SU-DHL-6 (cell line): ENCODE results near the gene KRT15.

Experiments used
- H2AFZ ChIP-seq: fragments of 200-600 bp; sonication (generic); 2 replicates; pipeline ENCODE4 v1.6.1; 2014; ENCODE audit warnings: low read depth, mild to moderate bottlenecking, moderate library complexity, mixed read lengths, antibody characterized with exemption, low read length; ENCODE audit not compliant: severe bottlenecking
- H3F3A ChIP-seq: fragments of 200-600 bp; shearing (Covaris generic); 2 replicates; pipeline ENCODE4 v1.6.0; 2016; ENCODE audit warnings: antibody characterized with exemption, mild to moderate bottlenecking; ENCODE audit not compliant: insufficient read depth
- H3K27ac ChIP-seq: fragments of 200-600 bp; sonication (generic); 2 replicates; pipeline ENCODE4 v1.5.1; 2016; ENCODE audit warnings: low read depth, mild to moderate bottlenecking, low read length, moderate library complexity, mixed read lengths
- H3K27me3 ChIP-seq: fragments of 200-600 bp; sonication (generic), shearing (Covaris generic); 2 replicates; pipeline ENCODE4 v1.6.0; 2014; ENCODE audit warnings: mild to moderate bottlenecking, low read length
- H3K36me3 ChIP-seq: fragments of 200-600 bp; sonication (generic); 2 replicates; pipeline ENCODE4 v1.6.1; 2014; ENCODE audit warnings: mild to moderate bottlenecking, low read length, mixed read lengths
- H3K4me2 ChIP-seq: fragments of 300-600, 200-600 bp; shearing (Covaris generic), sonication (generic); 2 replicates; pipeline ENCODE4 v1.6.0; 2014; ENCODE audit warnings: low read length, low read depth, mild to moderate bottlenecking; ENCODE audit not compliant: poor library complexity, severe bottlenecking
- H3K4me3 ChIP-seq: fragments of 200-600 bp; sonication (generic); 2 replicates; pipeline ENCODE4 v1.5.1; 2014; ENCODE audit warnings: antibody characterized with exemption, low read length, mild to moderate bottlenecking, mixed read lengths; ENCODE audit not compliant: insufficient read depth, poor library complexity, severe bottlenecking
- H3K79me2 ChIP-seq: fragments of 200-600 bp; sonication (generic); 2 replicates; pipeline ENCODE4 v1.6.1; 2014; ENCODE audit warnings: mild to moderate bottlenecking, low read length, moderate library complexity; ENCODE audit not compliant: insufficient read depth
- H3K9ac ChIP-seq: fragments of 200-600 bp; sonication (generic); 2 replicates; pipeline ENCODE4 v1.7.0; 2014; ENCODE audit warnings: mild to moderate bottlenecking, low read length
- H3K9me2 ChIP-seq: fragments of 200-600 bp; sonication (generic); replicated peaks from 2 replicates; pipeline ENCODE4 v1.6.1; 2014; ENCODE audit warnings: low read length; ENCODE audit not compliant: insufficient read depth
- H3K9me3 ChIP-seq: fragments of 200-600 bp; sonication (generic); 2 replicates; pipeline ENCODE4 v1.6.1; 2014; ENCODE audit warnings: low read length, mixed read lengths; ENCODE audit not compliant: insufficient read depth
- H4K20me1 ChIP-seq: fragments of 200-600 bp; sonication (generic); 2 replicates; pipeline ENCODE4 v1.6.1; 2014; ENCODE audit warnings: low read depth, mild to moderate bottlenecking, antibody characterized with exemption, low read length, moderate library complexity, mixed read lengths
- EZH2phosphoT487 ChIP-seq: fragments of 200-600 bp; sonication (generic), shearing (Covaris generic); conservative IDR thresholded peaks from 2 replicates; pipeline ENCODE4 v1.6.1; 2018; ENCODE audit warnings: mild to moderate bottlenecking, antibody characterized with exemption, low read length, moderate library complexity, mixed read lengths
- TF ChIP-seq, protein P1 (sequence below): fragments of 200-600 bp; sonication (generic); IDR thresholded peaks from one replicate; pipeline ENCODE4 v1.5.1; 2017; ENCODE audit warnings: antibody characterized with exemption, mild to moderate bottlenecking, low read length, moderate library complexity; ENCODE audit not compliant: insufficient read depth, poor library complexity, severe bottlenecking

Gene KRT15

DNA sequence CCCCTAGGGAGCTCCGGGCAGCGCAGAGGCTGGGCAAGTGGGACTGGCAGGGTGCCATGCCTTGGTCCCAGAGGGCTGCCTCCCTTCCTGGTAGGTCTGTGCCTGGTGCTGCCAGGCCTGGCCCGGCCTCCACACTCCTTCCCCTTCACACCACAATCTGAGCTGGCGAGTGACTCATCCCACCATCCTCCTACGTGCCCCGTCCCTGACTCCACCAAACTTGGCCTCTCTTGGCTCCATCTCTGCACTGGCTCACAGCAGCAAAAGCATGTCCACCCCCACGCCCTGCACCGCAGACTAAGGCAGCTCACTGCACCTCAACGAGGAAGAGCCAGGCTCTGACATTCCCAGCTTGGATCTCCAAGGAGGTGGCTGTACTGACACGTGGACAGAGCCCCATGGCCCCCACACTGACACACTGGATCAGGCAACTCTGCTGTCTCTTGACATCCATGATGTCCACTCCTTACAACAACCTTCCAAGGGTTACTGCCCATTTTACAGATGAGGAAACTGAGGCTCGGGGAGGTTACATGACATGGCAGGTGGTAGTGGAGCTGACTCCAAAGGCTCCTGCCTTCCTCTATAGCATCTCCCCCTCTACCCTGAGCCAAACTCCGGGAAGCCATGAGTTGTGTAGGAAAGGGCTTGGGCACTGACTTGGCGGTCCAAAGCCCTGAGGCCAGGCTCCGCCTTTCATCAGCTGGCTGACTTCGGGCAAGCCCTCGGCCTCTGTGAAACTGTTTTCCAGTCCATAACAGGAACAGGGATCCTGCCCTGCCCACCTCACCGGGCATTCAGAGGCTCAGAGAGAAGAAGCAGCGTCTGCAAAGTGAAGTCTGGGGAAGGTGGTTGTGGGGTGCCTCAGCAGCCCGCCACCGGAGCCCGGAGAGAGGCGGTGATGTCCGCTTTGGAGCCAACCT, 29.5 kb upstream of the KRT15 start:
- Histone ChIP-seq H3K27ac (no peak overlapping the region), H3K9me3 (no peaks in the 10 kb centered on the region), H4K20me1 (no peaks in the 10 kb centered on the region), H3K79me2 (no peaks in the 10 kb centered on the region), H3K9ac (no peak overlapping the region), H3K4me3 (no peak overlapping the region), H3K36me3 (no peaks in the 10 kb centered on the region), H2AFZ (no peak overlapping the region), H3F3A (no peaks in the 10 kb centered on the region), H3K4me2 (no peak overlapping the region), H3K27me3 (no peaks in the 10 kb centered on the region), H3K9me2 (no peaks in the 10 kb centered on the region)
- no peak for TF ChIP-seq EZH2phosphoT487
- TF ChIP-seq, protein P1, sequence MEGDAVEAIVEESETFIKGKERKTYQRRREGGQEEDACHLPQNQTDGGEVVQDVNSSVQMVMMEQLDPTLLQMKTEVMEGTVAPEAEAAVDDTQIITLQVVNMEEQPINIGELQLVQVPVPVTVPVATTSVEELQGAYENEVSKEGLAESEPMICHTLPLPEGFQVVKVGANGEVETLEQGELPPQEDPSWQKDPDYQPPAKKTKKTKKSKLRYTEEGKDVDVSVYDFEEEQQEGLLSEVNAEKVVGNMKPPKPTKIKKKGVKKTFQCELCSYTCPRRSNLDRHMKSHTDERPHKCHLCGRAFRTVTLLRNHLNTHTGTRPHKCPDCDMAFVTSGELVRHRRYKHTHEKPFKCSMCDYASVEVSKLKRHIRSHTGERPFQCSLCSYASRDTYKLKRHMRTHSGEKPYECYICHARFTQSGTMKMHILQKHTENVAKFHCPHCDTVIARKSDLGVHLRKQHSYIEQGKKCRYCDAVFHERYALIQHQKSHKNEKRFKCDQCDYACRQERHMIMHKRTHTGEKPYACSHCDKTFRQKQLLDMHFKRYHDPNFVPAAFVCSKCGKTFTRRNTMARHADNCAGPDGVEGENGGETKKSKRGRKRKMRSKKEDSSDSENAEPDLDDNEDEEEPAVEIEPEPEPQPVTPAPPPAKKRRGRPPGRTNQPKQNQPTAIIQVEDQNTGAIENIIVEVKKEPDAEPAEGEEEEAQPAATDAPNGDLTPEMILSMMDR, result no peak

DNA sequence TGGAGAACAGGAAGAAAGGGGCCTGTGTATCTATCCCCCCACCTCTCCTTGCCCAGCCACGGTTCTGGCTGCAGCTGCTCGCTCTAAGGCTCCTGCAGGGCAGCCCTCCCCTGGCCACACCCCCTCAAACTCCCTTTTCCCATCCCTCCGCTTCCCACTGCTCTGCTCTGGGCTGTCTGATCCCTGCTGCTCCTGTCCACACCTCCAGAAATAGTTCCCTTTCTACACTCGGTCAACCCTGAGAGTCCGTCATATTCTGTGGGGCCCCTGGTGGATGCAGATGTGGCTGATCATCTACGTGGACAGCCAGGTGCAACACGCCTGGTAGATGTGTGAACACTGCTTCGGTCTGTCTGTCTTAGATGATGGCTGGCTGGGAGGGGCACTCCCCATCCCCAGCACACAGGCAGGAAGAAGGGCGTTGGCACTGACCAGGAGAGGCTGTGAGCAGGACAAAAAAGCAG, 28.7 kb upstream of the KRT15 start:
- no peak overlapping the region for H3K27ac ChIP-seq
- no peak overlapping the region for H2AFZ ChIP-seq
- no peaks in the 10 kb centered on the region for H3F3A ChIP-seq

DNA sequence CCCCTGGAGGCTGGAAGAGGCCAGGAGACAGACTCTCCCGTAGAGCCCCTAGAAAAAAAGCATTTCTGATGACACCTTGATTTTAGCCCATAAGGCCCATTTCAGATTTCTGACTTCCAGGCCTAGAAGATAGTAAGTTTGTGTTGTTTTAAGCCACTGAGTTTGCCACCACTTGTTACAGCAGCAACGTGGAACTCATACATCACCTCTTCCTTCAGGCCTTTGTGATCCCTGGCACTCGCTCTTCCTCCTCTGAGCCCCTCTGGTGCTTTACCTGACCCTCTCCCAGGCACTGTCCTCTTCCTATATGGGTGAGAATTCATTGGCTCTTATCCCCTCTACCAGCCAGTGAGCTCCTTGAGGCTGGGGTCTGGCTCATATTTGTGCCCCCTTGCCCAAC, 28.1 kb upstream of the KRT15 start:
- H3K4me3 ChIP-seq, result no peak overlapping the region
- no peaks in the 10 kb centered on the region for H3F3A ChIP-seq
- no peaks in the 10 kb centered on the region for H3K27me3 ChIP-seq
- no peak overlapping the region for H3K9ac ChIP-seq
- no peak for TF ChIP-seq EZH2phosphoT487
- TF ChIP-seq, protein P1, result no peak
- no peaks in the 10 kb centered on the region for H3K79me2 ChIP-seq
- H3K9me3 ChIP-seq, result no peaks in the 10 kb centered on the region
- H3K36me3 ChIP-seq, result no peaks in the 10 kb centered on the region
- no peak overlapping the region for H3K27ac ChIP-seq
- H2AFZ ChIP-seq, result no peak overlapping the region
- no peaks in the 10 kb centered on the region for H4K20me1 ChIP-seq
- no peak overlapping the region for H3K4me2 ChIP-seq
- no peaks in the 10 kb centered on the region for H3K9me2 ChIP-seq

More for the DNA sequence above, 28.7 kb upstream of the KRT15 start:
- no peaks in the 10 kb centered on the region for H3K9me2 ChIP-seq
- H3K27me3 ChIP-seq, result no peaks in the 10 kb centered on the region
- no peaks in the 10 kb centered on the region for H3K9me3 ChIP-seq
- no peak for TF ChIP-seq EZH2phosphoT487
- TF ChIP-seq, protein P1, result no peak
- no peaks in the 10 kb centered on the region for H3K79me2 ChIP-seq
- no peak overlapping the region for H3K9ac ChIP-seq
- H4K20me1 ChIP-seq, result no peaks in the 10 kb centered on the region
- no peak overlapping the region for H3K4me3 ChIP-seq
- no peaks in the 10 kb centered on the region for H3K36me3 ChIP-seq
- H3K4me2 ChIP-seq, result no peak overlapping the region
